A549 treated with Mapracorat at 1 μM for 4 hours (cell line): ENCODE results near the gene BBS2. TPM values are rescaled to one million over a fixed set of nuclear protein-coding genes. Genes with fewer than 3 reads are reported as not detected.

ENCODE experiments used
- total RNA-seq: library from RNA; stranded (reverse); fragments of 200-300 nt; extraction: Qiagen RNA extraction; gene quantifications from 5 replicates; pipeline ENCODE4 v1.2.3, GENCODE V29; 2022

BBS2 gene
- total RNA-seq = 16.4 to 24.9 TPM (median 21.6 TPM) in 5 replicates

GRCh38 chr16:56519459-56520250 is at the start of gene BBS2:
TSS of gene BBS2 (minus strand) at chr16:56520024. CDS start at chr16:56519862, 162 bp downstream.

DNA sequence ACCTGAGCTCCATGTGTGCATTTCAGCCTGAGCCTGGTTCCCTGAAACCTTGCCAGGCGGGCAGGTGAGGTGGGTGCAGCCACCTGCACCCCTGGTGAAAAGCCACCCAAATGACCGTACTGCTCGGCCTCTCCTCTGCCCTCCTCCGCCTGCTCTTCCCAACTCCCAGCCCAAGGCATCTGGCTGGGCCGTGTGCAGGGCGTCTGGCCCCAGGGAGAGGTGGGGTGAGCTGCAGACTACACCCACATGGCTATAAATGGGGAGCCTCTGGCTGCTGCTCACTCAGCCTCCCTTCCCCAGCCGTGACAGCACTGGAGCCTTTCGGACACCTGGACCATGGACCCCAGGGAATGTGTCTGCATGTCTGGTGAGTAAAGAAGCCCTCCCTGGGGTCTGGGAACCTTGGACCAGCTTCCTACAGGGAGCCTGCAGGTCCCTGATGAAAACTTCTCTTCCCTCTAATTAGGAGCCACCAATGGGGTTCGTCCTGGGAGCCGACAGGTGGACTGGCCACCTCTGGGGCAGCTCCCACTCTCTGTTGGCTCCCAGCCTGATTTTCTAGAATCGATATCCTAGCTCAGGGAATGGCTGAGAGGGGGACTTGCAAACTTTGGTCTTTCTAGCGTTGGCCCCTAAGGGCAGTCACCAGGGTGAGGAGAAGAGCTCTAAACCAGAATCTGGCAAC is 45.1 kb upstream of the BBS2 start, which contains the start of gene MT4:
Gene MT4 (plus strand): TSS at position 281 of the 685 bp plus-strand sequence. CDS start 56 bp downstream, at position 337.

GRCh38 chr16:56450986-56451752 is 68.7 kb downstream of the BBS2 start, which contains the start of the genes NUDT21 and OGFOD1:
TSS of gene NUDT21 (minus strand) at chr16:56451332. CDS start at chr16:56451202, 130 bp downstream.
TSS of gene OGFOD1 (plus strand) at chr16:56451554. CDS start at chr16:56451613, 59 bp downstream.

Other genes starting within 250 kb of the BBS2 start
- gene AMFR, start 94.5 kb downstream of the BBS2 start, total RNA-seq = 60.1 to 73.6 TPM (median 67.2 TPM) in 5 replicates
- 99.1 to 127 TPM (median 121 TPM) in 5 replicates for gene NUDT21, start 68.7 kb downstream of the BBS2 start, total RNA-seq
- gene OGFOD1, start 68.5 kb downstream of the BBS2 start, total RNA-seq = 66.1 to 90.4 TPM (median 77.6 TPM) in 5 replicates
- gene MT4, start 45.0 kb upstream of the BBS2 start, total RNA-seq = not detected in 5 replicates
- 0.29 to 0.64 TPM (median 0.48 TPM) in 3 of 5 replicates, not detected in the others for gene MT3, start 69.5 kb upstream of the BBS2 start, total RNA-seq
- 1,681 to 2,830 TPM (median 2,314 TPM) in 5 replicates for gene MT2A, start 88.6 kb upstream of the BBS2 start, total RNA-seq
- gene MT1E, start 105.8 kb upstream of the BBS2 start, total RNA-seq = not detected in 5 replicates
- not detected in 5 replicates for gene MT1M, start 112.6 kb upstream of the BBS2 start, total RNA-seq
- gene MT1A, start 118.6 kb upstream of the BBS2 start, total RNA-seq = 20.9 to 34.1 TPM (median 28.8 TPM) in 5 replicates
- 0.54 to 0.70 TPM (median 0.61 TPM) in 3 of 5 replicates, not detected in the others for gene MT1B, start 131.9 kb upstream of the BBS2 start, total RNA-seq
- gene MT1F, start 137.9 kb upstream of the BBS2 start, total RNA-seq = 17.4 to 29.3 TPM (median 19.9 TPM) in 5 replicates
- gene MT1G, start 148.0 kb upstream of the BBS2 start, total RNA-seq = not detected in 5 replicates
- gene MT1H, start 149.8 kb upstream of the BBS2 start, total RNA-seq = not detected in 5 replicates
- gene MT1X, start 162.4 kb upstream of the BBS2 start, total RNA-seq = 443 to 894 TPM (median 703 TPM) in 5 replicates
- gene NUP93, start 210.1 kb upstream of the BBS2 start, total RNA-seq = 87.9 to 108 TPM (median 101 TPM) in 5 replicates